H9 (cell line): ENCODE measurements around the gene METTL27. TPM values are rescaled to one million over a fixed set of nuclear protein-coding genes. Genes with fewer than 3 reads are reported as not detected.

ENCODE experiments used
- DNase-seq: peaks from one replicate; pipeline ENCODE4 v3.0.0-alpha.2; 2017
- H2AFZ ChIP-seq: one replicate; pipeline ENCODE4 v1.6.1; 2013; ENCODE audit warnings: mild to moderate bottlenecking, low read length, control low read depth, moderate library complexity
- H2AK5ac ChIP-seq: 2 replicates; pipeline ENCODE4 v1.6.1; 2013; ENCODE audit warnings: low read length, control low read depth, mixed read lengths; ENCODE audit not compliant: insufficient read length
- H2BK120ac ChIP-seq: one replicate; pipeline ENCODE4 v1.6.1; 2013; ENCODE audit warnings: low read depth, mild to moderate bottlenecking, low read length, control low read depth, inconsistent platforms; ENCODE audit not compliant: poor library complexity, severe bottlenecking
- H2BK12ac ChIP-seq: 2 replicates; pipeline ENCODE4 v1.6.1; 2013; ENCODE audit warnings: low read length, control low read depth, mixed read lengths, low read depth; ENCODE audit not compliant: insufficient read length
- H2BK15ac ChIP-seq: 2 replicates; pipeline ENCODE4 v1.6.1; 2013; ENCODE audit warnings: low read depth, low read length, control low read depth
- H2BK20ac ChIP-seq: one replicate; pipeline ENCODE4 v1.6.1; 2013; ENCODE audit warnings: low read depth, mild to moderate bottlenecking, low read length, control low read depth, inconsistent platforms; ENCODE audit not compliant: poor library complexity, severe bottlenecking
- H2BK5ac ChIP-seq: 2 replicates; pipeline ENCODE4 v1.6.1; 2013; ENCODE audit warnings: low read length, control low read depth, mixed read lengths; ENCODE audit not compliant: insufficient read length
- H3K14ac ChIP-seq: 2 replicates; pipeline ENCODE4 v1.6.1; 2013; ENCODE audit warnings: low read length, control low read depth; ENCODE audit not compliant: insufficient read depth
- H3K18ac ChIP-seq: 2 replicates; pipeline ENCODE4 v1.6.1; 2013; ENCODE audit warnings: low read depth, mild to moderate bottlenecking, mixed read lengths, low read length, control low read depth; ENCODE audit not compliant: insufficient read length
- H3K23ac ChIP-seq: 2 replicates; pipeline ENCODE4 v1.6.1; 2013; ENCODE audit warnings: low read length, control low read depth, mixed read lengths, low read depth; ENCODE audit not compliant: insufficient read length
- H3K23me2 ChIP-seq: 2 replicates; pipeline ENCODE4 v1.6.1; 2013; ENCODE audit warnings: low read depth, mild to moderate bottlenecking, mixed read lengths, low read length, control low read depth; ENCODE audit not compliant: insufficient read length, poor library complexity, severe bottlenecking
- H3K27ac ChIP-seq: 2 replicates; pipeline ENCODE4 v1.5.1; 2013; ENCODE audit warnings: low read length, control low read depth, mixed read lengths, low read depth; ENCODE audit not compliant: insufficient read length
- H3K27me3 ChIP-seq: 2 replicates; pipeline ENCODE4 v1.6.1; 2013; ENCODE audit warnings: low read length, control low read depth, inconsistent platforms; ENCODE audit not compliant: insufficient read depth
- H3K4ac ChIP-seq: 2 replicates; pipeline ENCODE4 v1.6.1; 2013; ENCODE audit warnings: low read depth, mild to moderate bottlenecking, control low read depth, inconsistent platforms, low read length, moderate library complexity
- H3K4me1 ChIP-seq: 2 replicates; pipeline ENCODE4 v1.6.1; 2013; ENCODE audit warnings: low read length, control low read depth, inconsistent platforms; ENCODE audit not compliant: insufficient read depth
- H3K4me2 ChIP-seq: 2 replicates; pipeline ENCODE4 v1.6.1; 2013; ENCODE audit warnings: low read length, control low read depth, mixed read lengths; ENCODE audit not compliant: insufficient read length, insufficient read depth
- H3K56ac ChIP-seq: 2 replicates; pipeline ENCODE4 v1.6.1; 2013; ENCODE audit warnings: low read depth, mild to moderate bottlenecking, mixed read lengths, low read length, control low read depth; ENCODE audit not compliant: insufficient read length
- H3K79me1 ChIP-seq: 2 replicates; pipeline ENCODE4 v1.6.1; 2013; ENCODE audit warnings: low read depth, mild to moderate bottlenecking, moderate library complexity, low read length, control low read depth, inconsistent platforms; ENCODE audit not compliant: insufficient read depth, poor library complexity, severe bottlenecking
- H3K79me2 ChIP-seq: 2 replicates; pipeline ENCODE4 v1.6.1; 2013; ENCODE audit warnings: low read length, control low read depth, inconsistent platforms; ENCODE audit not compliant: insufficient read depth
- H3K9ac ChIP-seq: 2 replicates; pipeline ENCODE4 v1.6.1; 2013; ENCODE audit warnings: low read length, control low read depth, mixed read lengths; ENCODE audit not compliant: insufficient read length; ENCODE audit errors: extremely low read depth
- H3K9me3 ChIP-seq: one replicate; pipeline ENCODE4 v1.6.1; 2013; ENCODE audit warnings: low read depth, low read length, inconsistent platforms; ENCODE audit not compliant: control insufficient read depth
- H3T11ph ChIP-seq: one replicate; pipeline ENCODE4 v1.6.1; 2013; ENCODE audit warnings: mild to moderate bottlenecking, low read length, control low read depth, inconsistent platforms
- H4K20me1 ChIP-seq: one replicate; pipeline ENCODE4 v1.6.1; 2013; ENCODE audit not compliant: control insufficient read depth, insufficient read length, insufficient read depth
- H4K5ac ChIP-seq: 2 replicates; pipeline ENCODE4 v1.6.1; 2013; ENCODE audit warnings: low read depth, mild to moderate bottlenecking, mixed read lengths, low read length, control low read depth; ENCODE audit not compliant: insufficient read length
- H4K8ac ChIP-seq: replicated peaks from 2 replicates; pipeline ENCODE4 v1.6.1; 2013; ENCODE audit warnings: low read length, control low read depth, mixed read lengths, low read depth; ENCODE audit not compliant: insufficient read length
- H4K91ac ChIP-seq: 2 replicates; pipeline ENCODE4 v1.6.1; 2013; ENCODE audit warnings: low read depth, mild to moderate bottlenecking, moderate library complexity, mixed read lengths, low read length, control low read depth; ENCODE audit not compliant: insufficient read length
- H3K27ac Mint-ChIP-seq, 3 experiments: 2 replicates in 2 of 3; 3 replicates in 1 of 3; pipeline ENCODE4 v1.8.0; 2020 to 2021; ENCODE audit warnings: mixed read lengths in 3 of 3, mild to moderate bottlenecking in 1 of 3, moderate library complexity in 1 of 3
- H3K27me3 Mint-ChIP-seq: 2 replicates; pipeline ENCODE4 v1.8.0; 2021; ENCODE audit warnings: low read depth, mild to moderate bottlenecking, moderate library complexity, mixed read lengths
- H3K36me3 Mint-ChIP-seq, 3 experiments: 2 replicates in 2 of 3; 3 replicates in 1 of 3; pipeline ENCODE4 v1.8.0; 2020 to 2021; ENCODE audit warnings: low read depth in 3 of 3, mixed read lengths in 3 of 3; ENCODE audit not compliant: insufficient read depth in 1 of 3
- H3K4me1 Mint-ChIP-seq, 2 experiments: 2 replicates each; pipeline ENCODE4 v1.8.0; 2020; ENCODE audit warnings: mixed read lengths in 2 of 2
- H3K4me3 Mint-ChIP-seq, 2 experiments: 2 replicates in 1 of 2; 3 replicates in 1 of 2; pipeline ENCODE4 v1.8.0; 2020 to 2021; ENCODE audit warnings: mild to moderate bottlenecking in 2 of 2, mixed read lengths in 2 of 2, moderate library complexity in 1 of 2
- H3K9me3 Mint-ChIP-seq, 2 experiments: 2 replicates in 1 of 2; 3 replicates in 1 of 2; pipeline ENCODE4 v1.8.0; 2020; ENCODE audit warnings: mild to moderate bottlenecking in 2 of 2, mixed read lengths in 2 of 2, moderate library complexity in 1 of 2
- WGBS: extraction: QIAGEN DNeasy Blood & Tissue Kit; methylation state at CpG from one replicate; pipeline ENCODE4 v1.1.7; 2013; ENCODE audit warnings: missing lambda C conversion rate, low lambda C conversion rate, mixed read lengths; ENCODE audit not compliant: insufficient read length; ENCODE audit errors: extremely low coverage; 5-methylcytosine and 5-hydroxymethylcytosine counted together
- total RNA-seq: library from RNA; stranded (reverse); gene quantifications from 2 replicates; pipeline ENCODE4 v1.2.1, GENCODE V29; 2021
- TF ChIP-seq, protein P1 (sequence below): fragments of 200-600 bp; sonication (generic); conservative IDR thresholded peaks from 3 replicates; pipeline ENCODE4 v1.8.0; 2021; ENCODE audit warnings: antibody characterized with exemption, mild to moderate bottlenecking

The METTL27 gene
- total RNA-seq, 1 experiment from 2014 or later: 13.5 TPM

DNA sequence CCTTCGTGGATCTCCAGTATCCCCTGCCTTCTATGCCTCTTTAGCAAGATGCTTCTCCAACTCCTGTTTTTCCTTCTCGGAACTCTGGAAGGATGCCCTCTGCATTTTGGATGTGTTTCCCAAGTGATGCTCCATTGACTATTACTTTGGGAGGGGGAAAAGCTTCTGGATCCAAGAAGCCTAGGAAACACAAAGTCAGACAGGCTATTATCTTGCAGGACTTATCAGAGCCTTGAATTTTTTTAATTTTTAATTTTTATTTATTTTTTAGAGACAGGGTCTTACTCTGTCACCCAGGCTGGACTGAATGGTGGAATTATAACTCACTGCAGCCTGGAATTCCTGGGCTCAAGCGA is 39.7 kb upstream of the METTL27 start:
- H3K9ac ChIP-seq: no peak overlapping the region
- H2BK12ac ChIP-seq: no peak overlapping the region
- Mint-ChIP-seq H3K4me1 (peaks cover 4 to 15% of the 10 kb centered on the region in 2 experiments; a peak in 3 of 4 replicates), H3K9me3 (no peaks in the 10 kb centered on the region), H3K27me3 (peaks cover 9% of the 10 kb centered on the region), H3K36me3 (no peaks in the 10 kb centered on the region), H3K4me3 (no peak overlapping the region), H3K27ac (no peak overlapping the region)
- no peak overlapping the region for H2AK5ac ChIP-seq
- no peaks in the 10 kb centered on the region for H4K20me1 ChIP-seq
- no peak overlapping the region for H3K4me2 ChIP-seq
- H3K79me2 ChIP-seq: no peaks in the 10 kb centered on the region
- H4K91ac ChIP-seq: no peak overlapping the region
- H4K8ac ChIP-seq: no peak overlapping the region
- H3K56ac ChIP-seq: no peak overlapping the region
- no peak overlapping the region for H3K18ac ChIP-seq
- H3K23me2 ChIP-seq: no peaks in the 10 kb centered on the region
- no peaks in the 10 kb centered on the region for H3K4me1 ChIP-seq
- H2AFZ ChIP-seq: no peak overlapping the region
- no peaks in the 10 kb centered on the region for H3K79me1 ChIP-seq
- no peak overlapping the region for H3K27ac ChIP-seq
- H3K14ac ChIP-seq: no peak overlapping the region
- H3K4ac ChIP-seq: no peak overlapping the region
- no peak overlapping the region for H2BK20ac ChIP-seq
- no peaks in the 10 kb centered on the region for H3K9me3 ChIP-seq
- H3K23ac ChIP-seq: no peak overlapping the region
- no peak for DNase-seq
- no peak overlapping the region for H2BK15ac ChIP-seq
- WGBS: no CpG with 5 or more reads among the region's 3 CpGs
- H3T11ph ChIP-seq: no peak overlapping the region
- H2BK120ac ChIP-seq: no peak overlapping the region
- TF ChIP-seq, protein P1, sequence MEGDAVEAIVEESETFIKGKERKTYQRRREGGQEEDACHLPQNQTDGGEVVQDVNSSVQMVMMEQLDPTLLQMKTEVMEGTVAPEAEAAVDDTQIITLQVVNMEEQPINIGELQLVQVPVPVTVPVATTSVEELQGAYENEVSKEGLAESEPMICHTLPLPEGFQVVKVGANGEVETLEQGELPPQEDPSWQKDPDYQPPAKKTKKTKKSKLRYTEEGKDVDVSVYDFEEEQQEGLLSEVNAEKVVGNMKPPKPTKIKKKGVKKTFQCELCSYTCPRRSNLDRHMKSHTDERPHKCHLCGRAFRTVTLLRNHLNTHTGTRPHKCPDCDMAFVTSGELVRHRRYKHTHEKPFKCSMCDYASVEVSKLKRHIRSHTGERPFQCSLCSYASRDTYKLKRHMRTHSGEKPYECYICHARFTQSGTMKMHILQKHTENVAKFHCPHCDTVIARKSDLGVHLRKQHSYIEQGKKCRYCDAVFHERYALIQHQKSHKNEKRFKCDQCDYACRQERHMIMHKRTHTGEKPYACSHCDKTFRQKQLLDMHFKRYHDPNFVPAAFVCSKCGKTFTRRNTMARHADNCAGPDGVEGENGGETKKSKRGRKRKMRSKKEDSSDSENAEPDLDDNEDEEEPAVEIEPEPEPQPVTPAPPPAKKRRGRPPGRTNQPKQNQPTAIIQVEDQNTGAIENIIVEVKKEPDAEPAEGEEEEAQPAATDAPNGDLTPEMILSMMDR: no peak
- H3K27me3 ChIP-seq: no peaks in the 10 kb centered on the region
- no peak overlapping the region for H4K5ac ChIP-seq
- H2BK5ac ChIP-seq: no peak overlapping the region
